WI38 (cell line): Measurements from ENCODE around the gene HSD3B2.

Experiments used
- H3K4me3 ChIP-seq: 2 replicates; pipeline ENCODE4 v1.5.1; 2011; ENCODE audit warnings: low read depth, mild to moderate bottlenecking, control low read depth, low read length
- CTCF ChIP-seq: IDR thresholded peaks from 2 replicates; pipeline ENCODE4 v1.5.1; 2012; ENCODE audit warnings: low read depth, mild to moderate bottlenecking, control low read depth, low read length

The HSD3B2 gene

GRCh38 chr1:119438761-119439160, 23.8 kb downstream of the HSD3B2 start:
- H3K4me3 ChIP-seq, result no peak overlapping the region
- no peak for TF ChIP-seq CTCF

DNA sequence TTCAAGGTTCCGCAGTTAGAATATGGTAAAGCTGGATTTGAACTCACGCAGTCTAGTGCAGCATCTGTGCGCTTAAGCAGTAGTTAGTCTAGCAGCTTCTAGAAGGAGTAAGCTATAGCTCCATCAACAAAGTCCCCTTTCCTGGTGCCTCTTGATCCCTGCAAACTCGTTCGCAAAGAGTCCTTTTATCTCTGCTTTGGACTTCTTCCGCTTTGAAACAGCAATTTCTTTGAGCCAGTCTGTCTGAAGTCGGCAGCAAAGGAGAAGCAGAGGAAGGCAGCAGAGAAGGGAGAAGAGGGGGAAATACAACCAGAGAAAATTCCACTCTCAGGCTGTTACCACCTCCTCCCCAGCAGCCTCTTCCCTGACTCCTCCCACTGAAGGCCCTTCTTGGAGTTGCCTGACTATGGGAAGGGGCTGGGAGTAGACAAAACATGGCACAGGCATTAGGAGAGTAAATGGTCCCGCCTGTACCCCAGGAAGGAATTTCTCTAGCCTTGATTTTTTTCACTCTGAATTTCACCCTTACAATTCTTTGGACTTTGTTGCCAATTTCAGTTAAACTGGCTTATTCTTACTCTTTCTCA, 25.9 kb downstream of the HSD3B2 start:
- no peak overlapping the region for H3K4me3 ChIP-seq
- no peak for TF ChIP-seq CTCF

- no peak overlapping the region for H3K4me3 ChIP-seq
- no peak for TF ChIP-seq CTCF
These were observed 27.8 kb downstream of the HSD3B2 start for GRCh38 chr1:119442756-119443155.

GRCh38 chr1:119446321-119446720, 31.4 kb downstream of the HSD3B2 start:
- no peak overlapping the region for H3K4me3 ChIP-seq
- TF ChIP-seq CTCF, result no peak

DNA sequence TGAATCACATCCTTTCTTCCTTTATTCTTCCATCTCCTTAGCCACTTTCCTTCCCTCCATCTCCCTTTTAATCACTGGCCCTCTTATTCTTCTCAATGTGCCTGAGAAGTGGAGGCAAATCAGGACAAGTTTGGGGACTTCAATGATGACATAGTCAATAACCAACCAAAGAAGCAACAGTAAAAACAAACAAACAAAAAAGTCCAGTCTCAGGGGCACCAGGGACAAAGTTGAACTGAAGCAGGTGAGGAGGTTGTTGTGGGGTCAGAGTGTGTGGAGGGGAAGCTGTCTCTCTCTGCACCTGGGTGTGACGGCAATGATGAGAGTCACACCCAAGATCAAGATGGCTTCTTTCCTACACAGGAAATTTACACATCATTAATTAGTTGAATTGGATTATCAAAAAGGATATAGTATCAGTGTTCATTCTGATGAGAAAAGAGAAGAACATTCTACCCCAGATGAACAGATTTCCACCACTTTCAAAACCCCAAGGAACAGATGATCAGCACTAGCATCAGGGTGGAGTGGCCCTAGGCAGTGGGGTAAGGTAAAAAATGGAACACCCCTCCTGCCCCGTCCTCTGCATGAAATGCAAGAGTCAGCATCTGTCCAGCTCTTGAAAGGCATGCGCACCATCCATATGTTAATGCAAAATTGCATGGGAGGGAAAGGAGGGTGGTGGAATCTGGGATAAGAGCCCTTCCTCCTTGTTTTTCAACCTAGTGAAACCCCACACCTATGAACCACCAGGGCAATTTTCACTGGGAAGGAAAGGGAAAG, 32.6 kb downstream of the HSD3B2 start:
- H3K4me3 ChIP-seq, result no peak overlapping the region
- no peak for TF ChIP-seq CTCF

DNA sequence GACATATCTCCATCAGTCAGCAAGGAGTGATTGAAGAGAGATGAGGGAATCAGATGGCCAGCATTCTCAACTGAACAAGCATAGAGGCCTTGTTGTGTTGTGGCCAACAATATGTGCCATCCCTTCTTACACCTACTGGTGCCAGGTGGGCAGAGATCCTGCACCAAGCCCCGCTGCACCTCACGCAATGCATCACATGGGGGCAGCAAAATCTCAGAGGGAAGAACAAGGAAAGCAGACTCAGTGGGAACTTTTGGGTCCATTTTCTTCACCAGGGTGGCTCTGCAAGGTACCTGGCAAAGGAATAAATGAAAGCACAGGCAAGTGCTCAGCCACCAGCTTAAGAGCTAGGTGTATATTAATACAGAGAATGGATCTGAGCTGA, 33.2 kb downstream of the HSD3B2 start:
- H3K4me3 ChIP-seq, result no peak overlapping the region
- TF ChIP-seq CTCF, result no peak

DNA sequence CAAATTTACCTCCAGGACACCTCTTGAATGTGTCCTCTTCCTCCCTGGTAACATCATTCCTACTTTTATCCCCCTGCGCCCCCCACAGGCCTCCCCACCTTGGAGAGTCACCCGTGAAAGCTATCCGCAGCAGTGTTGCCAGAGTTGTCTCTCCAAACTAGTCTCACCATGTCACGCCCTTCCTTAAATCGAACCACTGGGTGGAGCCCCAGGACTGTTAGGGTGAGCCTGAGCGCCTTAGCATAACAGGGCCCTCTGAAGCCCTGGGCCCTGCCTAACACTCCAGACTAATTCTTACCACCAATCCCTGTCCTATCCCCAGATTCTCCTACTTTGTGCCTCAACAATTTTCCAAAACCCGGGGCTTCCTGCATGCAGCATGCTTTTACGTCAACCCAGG, 35.0 kb downstream of the HSD3B2 start:
- no peak overlapping the region for H3K4me3 ChIP-seq
- no peak for TF ChIP-seq CTCF
